ENCODE measurements around the gene ARHGEF11.

ARHGEF11 gene

DNA sequence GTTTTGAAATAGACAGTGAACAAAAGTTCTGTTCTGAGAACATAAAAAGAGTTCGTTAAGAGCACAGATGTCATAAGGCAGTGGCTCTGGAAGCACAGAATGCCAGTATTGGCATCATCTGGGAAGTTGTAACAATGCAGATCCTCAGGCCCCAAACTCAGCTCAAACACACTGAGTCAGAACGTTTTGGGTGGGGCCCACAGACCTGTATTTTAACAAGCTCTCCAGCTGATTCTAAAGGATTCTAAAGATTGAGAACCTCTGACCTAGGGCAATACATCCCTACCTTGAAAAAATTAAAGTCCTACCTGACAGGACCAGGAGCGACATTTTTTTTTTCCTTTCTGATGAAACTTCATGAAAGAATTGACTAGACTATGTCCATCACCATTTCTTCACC is 13.2 kb downstream of the ARHGEF11 start:
- no peak overlapping the region for H3K27ac ChIP-seq
- peaks cover 3% of the 10 kb centered on the region for H3K36me3 ChIP-seq
- TF ChIP-seq, protein P1, sequence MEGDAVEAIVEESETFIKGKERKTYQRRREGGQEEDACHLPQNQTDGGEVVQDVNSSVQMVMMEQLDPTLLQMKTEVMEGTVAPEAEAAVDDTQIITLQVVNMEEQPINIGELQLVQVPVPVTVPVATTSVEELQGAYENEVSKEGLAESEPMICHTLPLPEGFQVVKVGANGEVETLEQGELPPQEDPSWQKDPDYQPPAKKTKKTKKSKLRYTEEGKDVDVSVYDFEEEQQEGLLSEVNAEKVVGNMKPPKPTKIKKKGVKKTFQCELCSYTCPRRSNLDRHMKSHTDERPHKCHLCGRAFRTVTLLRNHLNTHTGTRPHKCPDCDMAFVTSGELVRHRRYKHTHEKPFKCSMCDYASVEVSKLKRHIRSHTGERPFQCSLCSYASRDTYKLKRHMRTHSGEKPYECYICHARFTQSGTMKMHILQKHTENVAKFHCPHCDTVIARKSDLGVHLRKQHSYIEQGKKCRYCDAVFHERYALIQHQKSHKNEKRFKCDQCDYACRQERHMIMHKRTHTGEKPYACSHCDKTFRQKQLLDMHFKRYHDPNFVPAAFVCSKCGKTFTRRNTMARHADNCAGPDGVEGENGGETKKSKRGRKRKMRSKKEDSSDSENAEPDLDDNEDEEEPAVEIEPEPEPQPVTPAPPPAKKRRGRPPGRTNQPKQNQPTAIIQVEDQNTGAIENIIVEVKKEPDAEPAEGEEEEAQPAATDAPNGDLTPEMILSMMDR (IDR thresholded peaks at IDR 0.05; ENCODE audit: low read depth, low read length), result no peak
- H3K4me3 ChIP-seq (ENCODE audit: low read depth, low read length), result no peak overlapping the region
- no peak for DNase-seq
- no peaks in the 10 kb centered on the region for H3K27me3 ChIP-seq (ENCODE audit: insufficient read depth, low read depth, severe bottlenecking)
- no peaks in the 10 kb centered on the region for H3K9me3 ChIP-seq (ENCODE audit: severe bottlenecking)

DNA sequence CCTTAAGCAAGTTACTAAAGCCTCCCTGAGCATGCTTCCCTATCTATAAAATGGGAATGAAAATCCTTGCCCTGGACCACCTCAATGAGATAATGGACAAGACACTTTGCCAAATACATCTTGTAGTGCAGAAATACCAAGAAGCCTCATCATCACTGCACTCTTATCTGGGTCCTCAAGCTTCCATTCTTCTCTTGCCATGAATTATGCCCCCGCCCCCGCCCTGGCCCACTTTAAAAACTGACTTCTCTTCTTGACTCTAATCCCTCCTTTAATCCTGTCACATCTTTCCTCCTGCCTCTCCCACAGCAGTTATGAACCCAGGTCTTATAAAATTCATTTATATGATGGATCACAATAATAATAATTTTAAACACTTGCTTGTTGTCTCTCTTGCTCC is 14.8 kb downstream of the ARHGEF11 start:
- TF ChIP-seq, protein P1 (IDR thresholded peaks at IDR 0.05; ENCODE audit: low read depth, low read length), result no peak
- Histone ChIP-seq H3K27me3 (ENCODE audit: insufficient read depth, low read depth, severe bottlenecking) (no peaks in the 10 kb centered on the region), H3K9me3 (ENCODE audit: severe bottlenecking) (no peaks in the 10 kb centered on the region), H3K36me3 (no peaks in the 10 kb centered on the region; the same call in none of the 2 replicates), H3K4me3 (ENCODE audit: low read depth, low read length) (no peak overlapping the region), H3K27ac (peak overlapping the region; percentile 45)
- peak; percentile 53 for DNase-seq

DNA sequence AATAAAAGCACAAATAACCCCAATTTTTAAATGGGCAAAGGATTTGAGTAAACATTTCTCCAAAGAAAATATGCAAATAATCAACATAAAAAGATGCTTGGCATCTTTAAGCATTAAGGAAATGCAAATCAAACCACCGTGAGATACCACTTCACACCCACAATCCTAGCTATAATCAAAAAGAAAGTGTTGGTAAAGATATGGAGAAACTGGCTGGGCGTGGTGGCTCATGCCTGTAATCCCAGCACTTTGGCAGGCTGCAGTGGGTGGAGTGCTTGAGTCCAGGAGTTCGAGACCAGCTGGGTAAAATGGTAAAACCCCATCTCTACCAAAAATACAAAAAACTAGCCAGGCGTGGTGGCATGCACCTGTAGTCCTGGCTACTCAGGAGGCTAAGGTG is 16.9 kb downstream of the ARHGEF11 start:
- H3K27me3 ChIP-seq (ENCODE audit: insufficient read depth, low read depth, severe bottlenecking), result no peaks in the 10 kb centered on the region
- no peak for DNase-seq
- peaks cover 3% of the 10 kb centered on the region for H3K36me3 ChIP-seq
- TF ChIP-seq, protein P1 (IDR thresholded peaks at IDR 0.05; ENCODE audit: low read depth, low read length), result no peak
- peaks cover under 1% of the 10 kb centered on the region for H3K9me3 ChIP-seq (ENCODE audit: severe bottlenecking)
- no peak overlapping the region for H3K27ac ChIP-seq
- H3K4me3 ChIP-seq (ENCODE audit: low read depth, low read length), result no peak overlapping the region

DNA sequence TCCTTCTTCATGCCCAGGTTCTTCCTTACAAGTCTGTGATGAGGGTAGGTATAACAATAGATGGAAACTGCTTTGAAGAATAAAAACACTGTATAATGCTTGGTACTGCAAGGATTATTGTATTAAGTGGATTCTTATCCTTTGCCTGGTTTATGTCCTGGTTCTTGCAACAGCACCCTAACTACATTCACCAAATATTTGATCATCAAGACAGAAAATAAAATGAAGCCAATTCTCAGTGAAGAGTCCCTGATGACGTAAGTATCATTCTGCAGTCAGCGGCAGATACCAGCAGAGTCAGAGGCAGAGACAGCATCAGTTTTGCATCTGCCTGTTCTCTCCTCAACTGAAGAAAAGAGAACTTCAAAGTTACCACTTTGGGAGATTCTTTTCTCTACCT is 19.7 kb downstream of the ARHGEF11 start:
- Histone ChIP-seq H3K4me3 (ENCODE audit: low read depth, low read length) (no peak overlapping the region), H3K27ac (no peak overlapping the region), H3K9me3 (ENCODE audit: severe bottlenecking) (peaks cover 16% of the 10 kb centered on the region), H3K27me3 (ENCODE audit: insufficient read depth, low read depth, severe bottlenecking) (no peaks in the 10 kb centered on the region), H3K36me3 (peaks cover 21% of the 10 kb centered on the region)
- DNase-seq, result no peak
- TF ChIP-seq, protein P1 (IDR thresholded peaks at IDR 0.05; ENCODE audit: low read depth, low read length), result no peak

DNA sequence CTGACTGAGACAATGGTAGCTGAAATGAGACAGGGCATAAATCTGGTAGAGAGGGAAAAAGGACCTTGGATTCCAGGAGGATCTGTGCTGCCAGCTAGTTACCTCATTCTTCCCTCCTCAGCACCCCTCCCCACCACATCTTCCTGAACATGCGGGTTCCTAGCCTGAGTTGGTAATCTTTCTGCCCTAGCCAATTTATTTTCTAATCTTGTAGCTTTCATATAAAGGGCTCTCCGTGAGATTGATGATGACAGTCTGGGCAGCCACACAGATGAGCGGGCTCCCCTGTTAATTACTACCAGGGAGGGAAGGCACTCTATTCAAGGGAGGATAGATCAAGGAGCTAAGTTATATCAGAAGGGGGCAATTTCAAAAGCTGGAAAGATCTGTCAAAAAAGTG is 20.2 kb downstream of the ARHGEF11 start:
- TF ChIP-seq, protein P1 (IDR thresholded peaks at IDR 0.05; ENCODE audit: low read depth, low read length), result no peak
- H3K36me3 ChIP-seq, result peaks cover 24% of the 10 kb centered on the region
- H3K9me3 ChIP-seq (ENCODE audit: severe bottlenecking), result peaks cover 16% of the 10 kb centered on the region
- H3K27ac ChIP-seq, result no peak overlapping the region
- no peaks in the 10 kb centered on the region for H3K27me3 ChIP-seq (ENCODE audit: insufficient read depth, low read depth, severe bottlenecking)
- DNase-seq, result peak; percentile 52
- H3K4me3 ChIP-seq (ENCODE audit: low read depth, low read length), result no peak overlapping the region

DNA sequence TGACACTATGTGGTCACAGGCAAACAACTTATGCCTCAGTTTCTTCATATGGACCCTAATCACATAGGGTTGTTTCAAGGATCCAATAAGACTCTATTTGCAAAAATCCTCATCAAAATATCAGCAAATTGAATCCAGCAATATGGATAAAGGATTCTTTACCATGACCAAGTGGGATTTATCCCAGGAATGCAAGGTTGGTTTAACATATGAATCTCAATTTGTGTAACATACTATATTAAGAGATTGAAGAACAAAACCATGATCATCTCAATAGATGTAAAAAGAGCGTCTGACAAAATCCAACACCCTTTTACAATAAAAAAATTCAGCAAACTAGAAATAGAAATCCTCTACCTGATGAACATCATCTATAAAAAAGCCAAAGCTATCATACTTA is 23.9 kb downstream of the ARHGEF11 start:
- no peak overlapping the region for H3K27ac ChIP-seq
- no peaks in the 10 kb centered on the region for H3K27me3 ChIP-seq (ENCODE audit: insufficient read depth, low read depth, severe bottlenecking)
- peaks cover 23% of the 10 kb centered on the region for H3K9me3 ChIP-seq (ENCODE audit: severe bottlenecking)
- H3K4me3 ChIP-seq (ENCODE audit: low read depth, low read length), result no peak overlapping the region
- H3K36me3 ChIP-seq, result peaks cover 33% of the 10 kb centered on the region
- TF ChIP-seq, protein P1 (IDR thresholded peaks at IDR 0.05; ENCODE audit: low read depth, low read length), result no peak
- no peak for DNase-seq
